GM10847 (cell line): ENCODE results near the gene CEACAM19.

Experiments
- POLR2A ChIP-seq: IDR thresholded peaks from 2 replicates; pipeline ENCODE4 v1.6.1; 2011; ENCODE audit not compliant: insufficient read length; ENCODE audit errors: extremely low read depth

CEACAM19 gene

GRCh38 chr19:44671400-44671799 is at the start of gene CEACAM19:
Gene CEACAM19, plus strand, starts transcription at chr19:44671482. Its CDS starts 450 bp downstream, at chr19:44671932.
- TF ChIP-seq POLR2A, result no peak

GRCh38 chr19:44623080-44623479 is 48.2 kb upstream of the CEACAM19 start:
- no peak for TF ChIP-seq POLR2A

- no peak for TF ChIP-seq POLR2A
Observed at GRCh38 chr19:44623626-44624025, 47.7 kb upstream of the CEACAM19 start.

GRCh38 chr19:44624840-44625354 is 46.4 kb upstream of the CEACAM19 start:
- TF ChIP-seq POLR2A, result no peak

GRCh38 chr19:44626048-44626624 is 45.1 kb upstream of the CEACAM19 start:
- no peak for TF ChIP-seq POLR2A

GRCh38 chr19:44627631-44628030 is 43.7 kb upstream of the CEACAM19 start:
- TF ChIP-seq POLR2A, result no peak

GRCh38 chr19:44628793-44629192 is 42.5 kb upstream of the CEACAM19 start:
- no peak for TF ChIP-seq POLR2A

GRCh38 chr19:44634785-44635184 is 36.5 kb upstream of the CEACAM19 start:
- no peak for TF ChIP-seq POLR2A

- TF ChIP-seq POLR2A, result no peak
Observed at GRCh38 chr19:44635581-44636438, 35.5 kb upstream of the CEACAM19 start.

GRCh38 chr19:44636439-44637389 is 34.6 kb upstream of the CEACAM19 start:
- no peak for TF ChIP-seq POLR2A

GRCh38 chr19:44637390-44637764 is 33.9 kb upstream of the CEACAM19 start:
- no peak for TF ChIP-seq POLR2A

- TF ChIP-seq POLR2A, result no peak
Observed at GRCh38 chr19:44640518-44640917, 30.8 kb upstream of the CEACAM19 start.

GRCh38 chr19:44641501-44642265 is 29.6 kb upstream of the CEACAM19 start:
- no peak for TF ChIP-seq POLR2A

GRCh38 chr19:44642377-44642776 is 28.9 kb upstream of the CEACAM19 start:
- no peak for TF ChIP-seq POLR2A
